Dedifferentiated amniotic fluid mesenchymal stem cell (primary cell): Measurements from ENCODE around the gene SCMH1.

Experiments used
- DNase-seq: peaks from one replicate; pipeline ENCODE4 v3.0.0-alpha.2; 2016; ENCODE audit errors: extremely low spot score

Gene SCMH1

GRCh38 chr1:41025979-41026819 is 215.9 kb downstream of the SCMH1 start:
- no peak for DNase-seq

- no peak for DNase-seq
Observed at GRCh38 chr1:41024953-41025352, 217.2 kb downstream of the SCMH1 start.

- DNase-seq: no peak
Observed at GRCh38 chr1:41023279-41023990, 218.7 kb downstream of the SCMH1 start.

- no peak for DNase-seq
Observed at GRCh38 chr1:41022424-41022823, 219.7 kb downstream of the SCMH1 start.

- no peak for DNase-seq
Observed at GRCh38 chr1:41021526-41022308, 220.4 kb downstream of the SCMH1 start, which contains the start of gene SLFNL1. Gene SLFNL1, minus strand, starts transcription at chr1:41021725. Its CDS starts 1,065 bp downstream, at chr1:41020660.

- DNase-seq: no peak
Observed at GRCh38 chr1:41020654-41021053, 221.5 kb downstream of the SCMH1 start.

GRCh38 chr1:41020109-41020576 is 222.0 kb downstream of the SCMH1 start:
- no peak for DNase-seq

- no peak for DNase-seq
Observed at GRCh38 chr1:41019353-41019745, 222.8 kb downstream of the SCMH1 start.

GRCh38 chr1:41018018-41018410 is 224.1 kb downstream of the SCMH1 start:
- no peak for DNase-seq

GRCh38 chr1:41017141-41018017 is 224.7 kb downstream of the SCMH1 start:
- DNase-seq: no peak

- no peak for DNase-seq
Observed at GRCh38 chr1:41015897-41016470, 226.1 kb downstream of the SCMH1 start.

GRCh38 chr1:41015281-41015896 is 226.7 kb downstream of the SCMH1 start:
- no peak for DNase-seq

- no peak for DNase-seq
Observed at GRCh38 chr1:41014871-41015270, 227.2 kb downstream of the SCMH1 start.

- DNase-seq: no peak
Observed at GRCh38 chr1:41013796-41014195, 228.3 kb downstream of the SCMH1 start.

- DNase-seq: no peak
Observed at GRCh38 chr1:41013024-41013423, 229.1 kb downstream of the SCMH1 start.

GRCh38 chr1:41010345-41010744 is 231.8 kb downstream of the SCMH1 start:
- DNase-seq: no peak

- DNase-seq: no peak
Observed at GRCh38 chr1:41009466-41009865, 232.6 kb downstream of the SCMH1 start.

GRCh38 chr1:41006942-41007865 is 234.9 kb downstream of the SCMH1 start:
- DNase-seq: no peak

GRCh38 chr1:41005876-41006275 is 236.2 kb downstream of the SCMH1 start:
- DNase-seq: no peak
